Suppressor macrophage (primary cell): Measurements from ENCODE around the gene LDLRAD4.

Experiments used
- DNase-seq, 4 experiments: peaks; one replicate each; pipeline ENCODE4 v3.0.0-alpha.2; 2020 to 2022

The LDLRAD4 gene

DNA sequence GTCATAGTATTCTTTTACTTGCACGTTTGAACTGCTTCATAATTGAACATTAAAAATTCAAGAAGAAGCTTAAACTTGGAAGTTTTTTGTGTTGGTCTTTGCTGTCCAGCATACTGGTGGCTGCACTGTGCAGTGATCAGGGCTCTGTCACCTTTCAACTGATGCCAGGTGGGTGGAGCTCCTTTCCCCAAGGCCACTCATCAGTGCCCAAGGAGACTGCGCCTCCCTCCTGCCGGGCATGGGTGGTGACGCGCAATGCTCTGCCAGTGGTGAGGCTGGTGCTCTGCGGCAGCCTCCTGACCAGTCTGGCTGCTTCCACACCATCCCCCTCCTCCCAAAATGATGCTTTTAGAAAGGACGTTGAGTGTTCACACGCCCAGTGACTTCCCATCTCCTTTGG is 16.0 kb upstream of the LDLRAD4 start:
- DNase-seq = no peak

DNA sequence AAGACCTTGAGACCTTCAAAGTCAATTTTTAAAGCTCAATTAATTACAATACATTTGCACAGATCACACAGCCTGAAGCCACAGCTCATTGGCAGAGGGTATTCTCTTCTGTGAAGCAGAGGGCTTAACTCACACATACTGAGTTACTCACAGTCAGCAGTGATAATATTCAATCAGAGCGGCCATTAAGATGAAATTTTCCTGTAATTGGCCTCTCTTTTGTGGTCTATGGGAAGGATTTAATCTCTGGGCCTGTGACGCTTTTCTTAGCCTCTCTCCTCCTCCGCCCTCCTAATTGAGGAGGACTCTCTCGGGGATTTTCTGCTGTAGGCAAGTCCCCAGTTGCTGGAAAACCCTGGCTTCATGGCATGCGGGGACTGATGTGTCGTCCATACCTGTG is 12.3 kb upstream of the LDLRAD4 start:
- DNase-seq = no peak

DNA sequence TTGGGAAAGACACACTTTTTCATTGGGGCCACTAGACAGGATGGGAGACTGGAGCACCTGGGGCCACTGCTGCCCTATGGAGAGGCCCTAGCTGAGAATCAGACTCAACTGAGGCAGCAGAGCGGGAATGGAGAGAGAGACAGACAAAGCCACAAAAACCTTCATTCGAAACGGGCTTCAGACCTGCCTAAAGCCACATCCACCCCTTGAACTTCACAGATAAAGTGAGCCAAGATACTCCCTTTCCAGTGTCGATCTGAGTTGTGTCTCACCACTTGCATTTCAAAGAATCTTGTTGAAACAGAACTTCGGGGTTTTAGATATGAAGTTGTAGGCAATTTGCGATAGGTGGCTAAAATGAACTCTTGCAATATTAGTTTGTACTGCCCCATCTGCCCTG is 11.3 kb upstream of the LDLRAD4 start:
- no peak for DNase-seq

DNA sequence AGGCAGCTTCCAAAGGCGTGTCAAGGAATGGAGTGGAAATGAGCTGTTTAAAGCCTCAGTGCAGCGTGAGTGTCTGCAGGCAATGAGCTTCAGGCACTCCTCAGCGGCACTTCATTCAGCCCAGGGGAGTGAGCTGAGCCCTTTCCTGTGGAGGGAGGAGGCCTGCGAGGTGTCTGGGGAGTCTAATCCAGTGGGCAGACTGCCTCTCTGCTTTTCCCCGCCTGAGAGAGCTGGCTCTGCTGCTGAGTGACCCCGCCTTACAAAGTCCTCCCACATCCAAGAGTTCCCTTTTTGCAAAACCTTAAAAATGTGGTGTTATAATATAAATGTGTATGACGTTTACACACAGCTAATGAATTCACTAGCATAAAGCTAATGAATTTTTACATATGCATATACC is 7.0 kb upstream of the LDLRAD4 start:
- DNase-seq = peak; percentile 40 to 81 (median 74)

DNA sequence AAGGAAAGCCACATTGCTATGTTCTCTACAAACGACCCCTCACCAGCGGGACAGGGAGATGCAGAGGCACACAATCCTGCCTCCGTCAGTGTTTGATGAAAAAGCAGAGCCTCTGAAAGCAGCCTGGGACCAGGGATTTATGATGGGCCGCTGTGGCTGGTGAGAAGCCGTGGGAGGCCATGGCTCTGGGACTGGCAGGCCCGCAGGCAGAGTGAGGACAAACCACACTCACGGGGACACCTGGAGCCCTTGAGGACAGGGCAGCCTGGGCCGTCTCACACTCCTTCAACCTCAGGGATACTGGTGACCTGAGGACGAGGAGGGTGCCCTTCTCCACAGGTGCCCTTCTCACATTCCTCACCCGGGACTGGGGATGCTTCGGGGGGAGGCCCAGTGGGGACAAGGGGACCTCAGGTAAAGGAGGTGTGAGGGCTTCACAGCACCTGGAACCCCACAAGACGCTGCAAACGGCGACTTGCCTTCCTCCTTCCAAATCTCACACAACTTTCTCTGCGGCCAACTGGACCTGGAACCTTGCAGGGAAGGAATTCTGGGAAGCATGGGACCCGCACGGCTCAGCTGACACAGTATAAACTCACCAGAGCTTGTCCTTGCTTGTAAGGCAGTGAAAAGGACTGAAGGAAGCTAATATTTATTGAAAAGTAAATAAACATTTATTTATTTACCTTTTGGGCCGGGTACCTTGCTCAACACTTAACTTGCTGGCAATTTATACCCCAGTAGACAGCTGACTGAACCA is 5.3 kb upstream of the LDLRAD4 start:
- no peak for DNase-seq

DNA sequence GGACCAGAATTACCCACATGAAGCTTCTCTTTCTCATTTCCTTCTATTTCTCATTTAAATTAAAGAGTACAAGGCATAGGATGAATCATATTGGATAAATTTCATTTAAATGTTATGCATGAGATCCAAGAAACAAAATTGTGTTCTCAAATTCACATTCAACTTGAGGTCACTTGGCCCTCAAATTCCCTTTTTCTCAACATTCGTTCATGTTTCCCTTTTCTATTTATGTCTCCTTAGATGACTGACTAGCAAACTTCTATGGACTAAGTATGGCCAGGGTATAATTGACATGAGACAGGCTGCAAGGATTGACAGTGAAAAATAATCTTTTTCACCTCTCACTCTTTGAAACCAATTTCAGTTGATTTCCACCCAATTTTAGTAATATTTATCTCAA is 4.0 kb upstream of the LDLRAD4 start:
- peak; percentile 27 to 81 (median 60) for DNase-seq

DNA sequence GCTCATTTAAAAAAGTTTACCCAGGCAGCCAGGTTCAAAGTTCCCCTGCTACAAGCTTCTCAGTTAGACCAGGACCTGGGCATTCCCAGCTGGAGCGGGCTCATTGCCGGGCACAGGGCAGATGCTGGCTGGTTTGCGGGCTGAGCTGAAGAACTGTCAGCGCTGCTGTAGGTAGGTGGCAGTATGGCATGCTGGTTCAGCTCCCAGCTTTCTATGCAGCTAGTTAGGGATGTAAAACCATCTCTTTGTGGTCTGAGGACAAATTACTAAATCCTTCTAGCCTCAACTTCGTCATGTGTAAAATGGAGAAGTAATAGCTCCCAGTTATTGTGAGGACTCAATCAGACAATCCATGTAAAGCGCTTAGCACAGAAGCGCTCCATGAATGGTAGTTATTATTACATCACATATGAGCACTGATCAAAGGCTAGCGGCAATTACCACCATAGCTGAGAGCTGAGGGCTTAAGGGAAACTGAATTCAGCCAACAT is 2.4 kb upstream of the LDLRAD4 start:
- peak; percentile 86 to 97 (median 92) for DNase-seq

DNA sequence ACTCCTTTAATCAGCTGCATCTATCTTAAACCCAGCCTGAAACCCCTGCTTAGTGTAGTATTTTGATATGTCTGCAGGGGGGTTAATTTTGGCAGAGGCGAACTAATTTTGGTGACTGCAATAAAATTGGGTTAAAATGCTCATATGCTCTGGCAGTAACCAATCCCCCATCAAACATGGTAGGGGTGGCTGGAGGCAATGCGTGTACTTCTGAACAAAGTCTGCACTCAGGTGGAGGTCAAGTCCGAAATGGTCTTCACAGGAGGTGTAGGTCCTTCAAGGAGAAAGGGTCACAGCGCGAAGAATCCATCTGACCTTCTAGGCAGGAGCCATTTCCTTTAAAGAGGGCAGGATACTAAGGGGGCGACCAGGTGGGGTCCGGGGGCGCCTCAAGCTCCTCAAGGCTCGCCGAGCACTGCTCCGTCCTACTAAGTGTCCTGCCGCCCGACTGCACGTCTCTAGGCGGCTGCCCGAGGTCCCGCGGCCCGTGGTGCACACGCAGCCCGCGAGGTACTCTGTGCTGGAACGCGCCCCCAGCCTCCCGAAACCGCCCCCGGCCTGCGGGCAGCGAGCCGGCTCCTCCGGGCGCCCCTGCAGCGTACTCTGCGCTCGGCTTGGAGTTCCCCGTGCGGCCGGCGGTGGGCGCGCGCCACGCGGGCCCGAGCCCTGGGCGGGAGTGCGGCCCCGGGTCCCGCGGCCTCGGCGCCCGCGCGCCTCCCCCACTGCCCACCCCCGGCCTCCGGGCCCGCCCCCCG is 1.7 kb upstream of the LDLRAD4 start:
- peak; percentile 65 to 85 (median 75) for DNase-seq

DNA sequence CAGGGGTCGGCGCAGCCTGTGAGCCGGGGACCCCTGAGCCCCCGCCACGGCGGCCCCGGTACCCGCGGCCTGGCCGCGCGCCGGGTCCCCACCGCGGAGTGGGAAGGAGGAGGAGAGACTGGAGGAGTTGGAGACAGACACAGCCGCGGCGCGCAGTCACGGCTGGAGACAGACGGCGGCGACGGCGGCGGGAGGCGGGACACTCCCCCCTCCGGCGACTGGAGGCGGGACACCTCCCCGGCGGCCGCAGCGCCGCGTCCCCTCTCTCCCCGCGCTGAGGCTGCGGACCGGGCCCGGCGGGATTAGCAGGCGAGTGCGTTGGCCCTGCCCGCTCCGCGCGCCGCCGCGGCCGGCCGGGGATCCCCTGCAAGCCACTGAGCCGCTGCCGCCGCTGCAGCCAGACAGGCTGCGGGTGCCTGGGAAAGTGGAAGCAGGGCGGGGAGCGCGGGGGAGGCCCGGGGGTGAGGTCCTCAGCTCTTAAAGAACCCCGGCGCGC is 1.0 kb upstream of the LDLRAD4 start:
- peak; percentile 68 to 88 (median 80) for DNase-seq

DNA sequence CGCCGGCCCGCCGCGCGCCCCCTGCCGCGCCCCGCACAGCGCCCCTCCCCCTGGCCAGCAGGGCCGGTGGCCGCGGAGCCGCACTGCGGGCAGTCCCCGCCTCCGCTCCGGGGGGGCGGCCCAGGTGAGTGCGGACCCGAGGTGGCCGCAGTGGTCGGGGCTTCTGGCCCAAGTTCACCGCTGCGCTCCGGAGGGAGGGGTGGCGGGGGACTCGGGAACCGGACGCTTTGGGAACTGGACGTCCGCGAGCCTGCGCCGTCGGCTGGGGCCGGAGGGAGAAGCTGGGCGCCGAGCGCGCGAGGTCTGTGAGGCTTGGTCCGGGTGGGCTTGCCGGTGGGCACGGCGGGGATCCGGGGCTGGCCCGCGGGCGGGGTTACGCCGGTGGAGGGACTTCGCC is 591 bp upstream of the LDLRAD4 start:
- DNase-seq = peak; percentile 28 to 68 (median 54)

DNA sequence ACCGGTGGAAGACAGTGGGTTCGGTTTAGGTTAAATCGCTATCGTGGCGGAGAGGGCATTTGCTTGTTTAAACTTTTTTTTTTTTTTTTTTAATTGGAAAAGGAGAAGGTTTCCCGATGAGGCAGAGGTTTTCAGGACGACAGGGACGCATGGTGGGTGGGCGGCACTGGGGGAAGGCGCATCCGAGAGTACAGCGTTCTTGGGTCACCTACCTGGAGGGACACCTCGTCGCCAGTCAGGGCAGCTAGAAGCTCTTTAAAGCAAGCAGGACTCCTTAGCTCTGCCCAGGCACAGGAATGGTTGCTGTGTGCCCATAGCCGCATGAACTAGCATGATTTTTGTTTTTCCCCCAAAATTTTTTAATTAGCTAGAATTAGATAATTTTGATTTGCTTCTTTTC is 437 bp downstream of the LDLRAD4 start:
- no peak for DNase-seq

DNA sequence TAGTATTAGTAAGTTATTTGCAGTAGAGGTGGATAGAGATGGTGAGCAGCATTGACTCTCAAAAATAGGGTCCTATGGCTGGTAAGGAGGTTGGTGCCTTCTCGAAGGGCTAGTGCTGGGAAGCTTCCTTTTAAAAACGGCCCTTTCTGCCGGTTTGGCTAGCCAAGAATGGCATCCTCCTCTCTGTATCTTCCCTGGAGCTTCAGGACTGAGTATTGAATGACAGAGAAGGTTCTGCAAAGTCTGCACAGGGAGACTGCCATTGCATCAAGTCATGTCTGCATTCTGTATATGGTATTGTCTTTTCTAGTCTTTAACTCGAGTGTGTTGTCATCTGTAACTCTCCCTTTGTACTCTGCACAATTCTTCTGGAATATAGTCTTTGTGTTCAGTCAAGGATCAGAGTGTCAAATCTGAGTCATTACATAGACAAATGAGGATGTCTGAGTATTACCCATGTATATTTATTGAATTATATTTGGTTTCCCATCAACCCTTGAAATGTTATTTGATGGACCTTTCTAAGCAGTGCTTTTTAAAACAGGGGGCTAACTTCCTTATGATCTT is 1.1 kb downstream of the LDLRAD4 start:
- DNase-seq = peak in 3 of 4 experiments; percentile 9 to 26 (median 13)

DNA sequence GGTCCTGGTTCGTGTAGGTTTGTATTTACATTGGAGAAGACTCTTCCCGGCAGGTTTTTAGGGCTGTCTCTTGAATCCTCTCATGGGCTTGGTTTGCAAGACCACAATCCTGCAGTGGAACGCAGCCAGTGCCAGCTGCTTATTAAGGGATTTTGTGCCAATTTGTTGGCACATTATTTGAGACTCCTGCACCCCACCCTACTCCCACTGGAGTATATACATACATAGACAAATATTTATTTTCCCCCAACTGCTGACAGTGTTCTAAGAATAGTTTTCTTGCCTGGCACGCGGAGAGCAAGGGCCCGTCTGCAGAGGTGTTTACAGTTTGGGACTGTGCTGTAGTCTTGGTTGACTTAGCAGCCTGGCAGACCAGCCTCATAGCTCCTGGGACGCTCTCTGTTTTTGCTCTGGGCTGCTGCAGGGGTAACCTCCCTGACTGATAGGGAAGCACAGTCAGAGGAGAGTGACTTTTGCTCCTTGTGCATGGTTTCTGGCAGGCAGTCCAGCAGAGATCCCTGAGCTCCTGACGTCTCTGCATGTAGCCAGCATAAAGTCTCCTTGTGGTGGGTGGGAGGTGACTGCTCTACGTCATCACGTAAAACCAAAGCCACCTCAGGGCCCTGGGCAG is 1.9 kb downstream of the LDLRAD4 start:
- DNase-seq = peak in 2 of 4 experiments; percentile 26 to 38

DNA sequence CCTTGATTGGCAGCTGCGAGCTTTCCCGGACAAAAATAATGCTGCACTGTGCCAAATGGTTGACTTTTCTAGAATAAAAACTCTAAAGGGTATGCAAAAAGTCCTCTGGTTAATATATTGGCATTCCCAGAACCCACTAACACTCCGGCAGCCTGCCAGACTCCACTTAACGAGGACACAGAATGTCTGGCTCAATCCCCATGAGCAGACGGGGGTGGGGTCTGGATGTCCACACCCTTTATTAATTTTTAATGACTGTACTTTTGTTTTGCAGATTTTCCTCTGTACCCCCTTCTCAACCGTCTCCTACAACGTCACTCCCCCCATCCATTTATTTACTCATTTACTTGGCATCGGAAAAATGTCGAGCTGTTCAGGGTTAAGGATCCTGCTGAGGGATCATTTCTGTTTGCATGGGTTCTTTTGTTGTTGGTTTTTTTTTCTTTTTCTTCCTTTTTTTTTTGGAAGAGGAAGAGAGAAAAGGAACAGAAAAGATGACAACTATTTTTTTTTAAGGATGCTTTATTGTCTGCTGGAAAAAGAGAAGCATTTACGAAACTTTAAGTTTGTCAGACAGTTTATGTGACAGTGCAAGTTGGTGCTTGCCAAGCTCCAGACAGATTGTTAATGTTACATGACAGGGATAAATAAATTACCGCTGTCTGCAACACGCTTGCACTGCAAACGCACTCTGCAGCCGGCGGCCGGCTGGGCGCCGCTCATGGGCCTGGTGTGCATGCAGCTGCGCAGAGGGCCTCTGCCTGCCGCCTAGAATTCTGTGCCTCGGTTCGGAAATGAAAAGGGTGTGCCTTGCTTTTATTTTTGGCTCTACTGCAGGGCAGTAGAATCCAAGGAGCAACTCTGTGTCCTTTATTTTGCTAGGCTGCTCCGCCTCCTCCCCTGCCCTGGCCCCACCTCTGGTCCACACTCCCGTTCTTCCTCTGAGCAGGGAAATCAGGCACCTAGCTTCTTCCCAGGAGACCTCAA is 3.6 kb downstream of the LDLRAD4 start:
- peak; percentile 76 to 86 (median 82) for DNase-seq

DNA sequence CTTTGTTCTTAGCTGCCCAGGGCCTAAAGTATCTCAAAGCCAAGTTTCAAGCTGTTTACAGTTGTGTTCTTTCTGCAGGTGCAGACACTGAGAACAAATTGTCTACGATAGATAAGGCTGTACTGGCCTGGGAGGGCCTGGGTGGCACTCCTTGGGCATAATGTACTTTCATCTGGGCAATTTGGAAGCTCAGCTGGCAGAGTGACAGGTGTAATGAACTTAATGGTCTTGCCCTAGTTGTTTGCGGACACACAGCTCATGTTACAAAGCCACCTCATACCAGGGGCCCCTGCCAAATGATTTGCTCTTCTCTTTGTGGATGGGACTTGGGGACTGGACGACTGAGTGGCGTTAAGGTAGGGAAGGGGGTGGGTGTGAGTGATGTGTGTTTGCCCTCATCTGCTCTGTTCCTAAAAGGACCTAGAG is 4.3 kb downstream of the LDLRAD4 start:
- no peak for DNase-seq

DNA sequence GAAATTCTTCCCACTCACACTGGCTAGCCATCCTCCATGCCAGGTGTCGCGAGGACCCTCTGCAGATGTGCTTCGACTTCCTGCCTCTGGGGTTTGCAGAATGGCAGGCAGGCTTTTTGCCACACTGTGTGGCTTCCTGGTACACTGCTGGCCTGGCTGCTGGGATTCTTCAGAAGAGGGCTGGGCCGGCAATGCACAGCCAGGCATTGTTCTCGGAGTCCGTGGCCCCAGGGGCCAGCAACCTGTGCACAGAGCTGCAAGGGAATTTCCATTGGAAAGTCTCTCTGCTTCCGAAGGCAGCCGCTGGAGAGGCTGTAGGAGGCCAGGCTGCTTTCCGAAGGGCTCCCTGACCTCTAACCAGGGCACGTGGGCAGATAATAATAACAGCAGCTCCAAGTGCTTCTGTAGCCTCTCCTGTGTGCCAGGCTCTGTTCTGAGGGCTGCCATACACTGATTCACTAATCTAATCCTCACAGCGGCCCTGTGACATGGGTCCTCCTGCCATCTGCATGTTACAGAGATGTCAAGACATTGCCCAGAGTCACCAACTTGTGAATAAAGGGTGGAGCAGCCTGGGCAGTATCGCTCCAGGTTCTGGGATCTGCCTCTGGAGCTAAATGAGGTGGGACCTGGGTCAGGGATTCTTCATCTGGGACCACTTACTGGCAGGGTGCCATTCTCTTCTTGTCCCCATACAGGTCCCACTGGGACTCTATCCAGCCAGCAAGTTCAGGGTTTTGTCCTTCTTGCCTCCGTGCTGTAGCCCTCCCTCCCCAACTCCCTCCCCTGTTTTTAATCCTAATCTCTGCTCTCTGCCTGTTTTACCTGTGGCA is 5.0 kb downstream of the LDLRAD4 start:
- DNase-seq = no peak

DNA sequence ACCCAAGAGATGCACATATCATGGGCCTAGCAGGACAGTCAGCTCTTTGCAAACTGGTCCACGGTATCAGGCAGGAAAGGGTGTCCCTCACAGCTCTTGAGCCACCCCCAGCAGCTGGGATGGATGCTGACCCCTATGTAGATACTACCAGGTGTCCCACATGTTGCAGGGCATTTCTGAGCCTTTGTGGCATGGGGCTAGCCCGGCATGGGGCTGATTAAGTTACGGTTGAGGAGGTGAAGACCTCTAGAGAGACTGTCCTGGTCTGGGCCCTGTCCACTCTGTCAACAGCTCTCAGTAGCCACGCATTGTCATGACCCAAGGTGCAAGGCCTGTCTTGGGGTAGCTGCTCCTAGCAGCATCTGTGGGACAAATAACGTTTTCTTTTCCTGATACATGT is 6.7 kb downstream of the LDLRAD4 start:
- no peak for DNase-seq

DNA sequence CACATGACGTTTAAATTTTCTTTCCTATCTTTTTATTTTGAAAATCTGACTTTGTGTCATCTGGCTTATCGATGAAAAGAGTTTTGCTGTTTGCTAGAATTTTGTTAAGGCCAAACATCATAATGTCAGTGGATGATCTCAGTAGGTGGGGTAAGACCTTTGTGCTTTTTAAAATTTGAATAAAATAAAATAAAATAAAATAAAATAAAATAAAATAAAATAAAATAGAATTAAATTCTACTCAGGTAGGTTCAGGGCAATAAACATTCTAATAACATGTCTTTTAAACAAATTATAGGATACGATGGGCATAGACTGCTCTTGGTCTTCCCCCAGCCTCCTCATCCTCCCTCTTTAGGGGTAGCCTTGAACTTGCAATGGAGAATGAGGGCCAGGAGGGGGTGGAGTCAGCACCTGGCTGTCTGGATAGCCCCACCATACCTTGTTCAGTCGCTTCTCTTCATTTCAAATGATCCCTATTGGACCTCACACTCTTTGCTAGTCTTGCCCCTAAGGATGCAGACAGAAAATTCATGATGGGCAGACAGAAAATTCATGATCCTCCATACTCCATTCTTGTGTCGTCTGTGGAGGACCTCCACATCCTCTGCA is 8.1 kb downstream of the LDLRAD4 start:
- no peak for DNase-seq

DNA sequence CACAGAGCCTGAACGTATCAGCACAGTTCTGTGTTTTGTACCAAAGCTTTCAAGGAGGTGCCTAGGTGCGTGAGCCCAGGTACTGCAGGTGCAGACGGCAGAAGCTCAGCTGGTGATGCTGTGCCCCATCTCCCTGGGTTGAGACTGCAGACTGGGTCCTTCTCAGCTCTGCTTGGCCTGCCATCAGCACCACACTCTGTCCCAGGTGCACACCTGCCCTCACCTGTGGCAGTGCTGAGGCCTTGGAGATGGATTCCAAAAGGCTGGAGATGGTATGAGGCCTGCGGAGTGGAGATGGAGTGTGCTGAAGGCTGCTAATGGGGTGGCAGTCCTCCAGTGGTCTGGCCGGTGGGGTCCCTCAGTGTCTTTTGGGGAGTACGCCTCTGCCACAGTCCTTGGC is 9.3 kb downstream of the LDLRAD4 start:
- no peak for DNase-seq

DNA sequence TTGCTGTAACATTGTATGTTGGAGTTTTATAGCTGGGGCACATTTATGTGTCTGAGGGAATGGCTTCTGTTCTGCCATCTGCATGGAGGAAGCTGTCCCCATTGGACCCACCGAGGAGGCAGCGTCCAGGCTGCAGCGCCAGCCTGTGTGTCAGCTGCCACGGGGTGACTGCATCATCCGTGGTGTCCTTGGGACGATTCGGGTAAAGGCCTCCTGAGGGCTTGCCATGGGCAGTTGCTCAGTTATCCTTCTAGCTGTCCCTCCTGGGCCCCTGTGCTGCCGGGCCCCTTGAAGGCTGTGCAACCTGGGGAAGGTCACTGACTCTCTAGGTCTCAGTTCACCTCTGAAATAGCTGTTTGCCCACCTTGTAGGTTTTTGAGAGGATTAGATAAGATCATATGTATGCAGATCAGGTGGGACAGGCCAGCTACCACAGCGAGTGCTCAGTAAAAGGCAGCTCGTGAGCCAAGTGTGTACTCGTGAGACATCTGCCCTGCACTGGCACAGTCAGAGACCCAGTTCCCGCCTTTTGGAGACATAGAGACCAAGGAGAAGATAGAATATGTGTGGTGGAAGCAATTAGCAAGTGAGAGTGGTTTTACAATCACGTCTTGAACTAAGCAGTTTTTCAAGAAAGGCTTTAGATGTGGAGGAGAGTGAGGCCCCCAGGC is 10.6 kb downstream of the LDLRAD4 start:
- no peak for DNase-seq
